Tibial nerve (tissue), 3 donors: ENCODE data around the gene CAPSL.

Experiments used
- POLR2A ChIP-seq, 2 donors: fragments of 450-650 bp; IDR thresholded peaks; one replicate each; pipeline ENCODE4 v1.6.1; 2017; ENCODE audit warnings: antibody characterized with exemption in 2 of 2, mild to moderate bottlenecking in 2 of 2, moderate library complexity in 2 of 2
- TF ChIP-seq, protein P1 (sequence below), 5 experiments: fragments of 200-600 bp in 3 of 5; fragments of 450-650 bp in 2 of 5; sonication (generic) in 3 of 5; IDR thresholded peaks; one replicate each; pipeline ENCODE4 v1.5.1; 2016 to 2019; ENCODE audit warnings: antibody characterized with exemption in 5 of 5, mild to moderate bottlenecking in 3 of 5, moderate library complexity in 2 of 5

DNA sequence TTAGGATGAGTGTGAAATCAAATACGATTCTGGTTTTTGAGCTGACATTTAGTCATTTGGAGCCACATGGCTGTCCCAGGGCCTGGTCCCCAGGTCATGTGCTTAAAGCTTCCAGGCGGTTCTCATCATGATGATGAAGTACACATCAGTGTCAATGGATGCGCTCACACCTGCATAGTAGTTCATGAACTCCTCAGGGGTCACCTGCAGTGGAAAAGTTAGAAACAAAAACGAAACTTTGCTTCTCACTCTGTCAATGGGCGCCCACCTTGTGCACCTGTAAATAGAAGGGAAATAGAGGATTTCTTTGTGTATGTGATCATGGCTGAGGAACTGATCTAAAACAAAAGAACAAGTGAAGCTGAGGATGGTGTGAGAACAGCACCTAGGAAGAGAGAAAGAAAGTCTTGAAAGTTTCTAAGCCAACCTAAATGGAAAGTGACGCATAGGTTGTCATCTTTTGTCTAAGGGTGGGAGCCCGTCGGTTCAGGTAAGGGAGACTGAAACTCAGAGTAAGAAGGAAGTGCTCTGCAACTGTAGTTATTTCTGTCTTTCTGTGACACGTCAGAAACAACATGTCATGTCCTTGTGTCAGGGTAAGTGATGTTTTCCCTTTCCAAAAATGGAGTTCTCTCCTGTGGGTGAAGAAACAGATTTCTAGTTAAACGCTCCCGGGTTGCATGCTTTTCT is 33.8 kb downstream of the CAPSL start:
- no peak for TF ChIP-seq POLR2A (IDR thresholded peaks at IDR 0.05)
- TF ChIP-seq, protein P1, sequence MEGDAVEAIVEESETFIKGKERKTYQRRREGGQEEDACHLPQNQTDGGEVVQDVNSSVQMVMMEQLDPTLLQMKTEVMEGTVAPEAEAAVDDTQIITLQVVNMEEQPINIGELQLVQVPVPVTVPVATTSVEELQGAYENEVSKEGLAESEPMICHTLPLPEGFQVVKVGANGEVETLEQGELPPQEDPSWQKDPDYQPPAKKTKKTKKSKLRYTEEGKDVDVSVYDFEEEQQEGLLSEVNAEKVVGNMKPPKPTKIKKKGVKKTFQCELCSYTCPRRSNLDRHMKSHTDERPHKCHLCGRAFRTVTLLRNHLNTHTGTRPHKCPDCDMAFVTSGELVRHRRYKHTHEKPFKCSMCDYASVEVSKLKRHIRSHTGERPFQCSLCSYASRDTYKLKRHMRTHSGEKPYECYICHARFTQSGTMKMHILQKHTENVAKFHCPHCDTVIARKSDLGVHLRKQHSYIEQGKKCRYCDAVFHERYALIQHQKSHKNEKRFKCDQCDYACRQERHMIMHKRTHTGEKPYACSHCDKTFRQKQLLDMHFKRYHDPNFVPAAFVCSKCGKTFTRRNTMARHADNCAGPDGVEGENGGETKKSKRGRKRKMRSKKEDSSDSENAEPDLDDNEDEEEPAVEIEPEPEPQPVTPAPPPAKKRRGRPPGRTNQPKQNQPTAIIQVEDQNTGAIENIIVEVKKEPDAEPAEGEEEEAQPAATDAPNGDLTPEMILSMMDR (IDR thresholded peaks at IDR 0.05): no peak
